HepG2 (cell line): ENCODE measurements around the gene ADAM10. TPM values are rescaled to one million over a fixed set of nuclear protein-coding genes. Genes with fewer than 3 reads are reported as not detected.

Source experiments
- ARNT ChIP-seq: fragments of 450-650 bp; IDR thresholded peaks from 2 replicates; pipeline ENCODE4 v1.6.1; 2017
- FOXA1 ChIP-seq, 2 experiments: fragments of 450-650 bp in 1 of 2; sonication (generic) in 1 of 2; formaldehyde crosslinking in 1 of 2; IDR thresholded peaks; 2 replicates each; pipeline versions ENCODE4 v1.4.0 to v1.6.1; 2016 to 2020; ENCODE audit warnings: missing genetic modification reagents in 1 of 2
- HNRNPK ChIP-seq: fragments of 200-400 bp; formaldehyde crosslinking; IDR thresholded peaks from 2 replicates; pipeline ENCODE4 v1.6.1; 2018; ENCODE audit warnings: low read length, low read depth, moderate library complexity, mild to moderate bottlenecking; ENCODE audit not compliant: poor library complexity, severe bottlenecking
- HOMEZ ChIP-seq: IDR thresholded peaks from 2 replicates; pipeline ENCODE4 v1.6.1; 2016; ENCODE audit warnings: low read depth
- IKZF4 ChIP-seq: sonication (generic); formaldehyde crosslinking; IDR thresholded peaks from 2 replicates; pipeline ENCODE4 v1.5.1; 2020; ENCODE audit warnings: borderline replicate concordance, mild to moderate bottlenecking, low read depth, missing genetic modification reagents; ENCODE audit errors: not compliant biosample characterization
- NAIF1 ChIP-seq: sonication (generic); formaldehyde crosslinking; IDR thresholded peaks from 2 replicates; pipeline ENCODE4 v1.5.0; 2020; ENCODE audit warnings: mild to moderate bottlenecking, missing genetic modification reagents, borderline replicate concordance
- RAD21 ChIP-seq: fragments of 450-650 bp; formaldehyde crosslinking; IDR thresholded peaks from 2 replicates; pipeline ENCODE4 v1.5.0; 2020; ENCODE audit warnings: mild to moderate bottlenecking
- RFX1 ChIP-seq: fragments of 450-650 bp; IDR thresholded peaks from 2 replicates; pipeline ENCODE4 v1.6.1; 2017
- SNAI1 ChIP-seq: sonication (generic); formaldehyde crosslinking; IDR thresholded peaks from 2 replicates; pipeline ENCODE4 v1.5.0; 2020; ENCODE audit warnings: mild to moderate bottlenecking, missing genetic modification reagents, borderline replicate concordance
- TBX2 ChIP-seq: sonication (generic); formaldehyde crosslinking; IDR thresholded peaks from 2 replicates; pipeline ENCODE4 v1.5.0; 2020; ENCODE audit warnings: missing genetic modification reagents, mild to moderate bottlenecking, borderline replicate concordance
- TBX3 ChIP-seq: fragments of 450-650 bp; IDR thresholded peaks from 2 replicates; pipeline ENCODE4 v1.6.1; 2017; ENCODE audit warnings: antibody characterized with exemption, mild to moderate bottlenecking, inconsistent platforms, borderline replicate concordance
- THAP11 ChIP-seq: IDR thresholded peaks from 2 replicates; pipeline ENCODE4 v1.6.1; 2016; ENCODE audit warnings: missing biosample characterization, missing genetic modification reagents
- ZBTB38 ChIP-seq: sonication (generic); formaldehyde crosslinking; IDR thresholded peaks from 2 replicates; pipeline ENCODE4 v1.5.1; 2020; ENCODE audit warnings: mild to moderate bottlenecking, missing genetic modification reagents
- ZFP37 ChIP-seq: sonication (generic); formaldehyde crosslinking; IDR thresholded peaks from 2 replicates; pipeline ENCODE4 v1.4.0; 2020; ENCODE audit warnings: missing genetic modification reagents, borderline replicate concordance
- ZNF205 ChIP-seq: IDR thresholded peaks from 2 replicates; pipeline ENCODE4 v1.6.1; 2018; ENCODE audit warnings: missing biosample characterization, missing genetic modification reagents
- ZNF207 ChIP-seq: fragments of 450-650 bp; IDR thresholded peaks from 2 replicates; pipeline ENCODE4 v1.6.1; 2016; ENCODE audit warnings: antibody characterized with exemption, borderline replicate concordance
- ZNF34 ChIP-seq: sonication (generic); formaldehyde crosslinking; IDR thresholded peaks from 2 replicates; pipeline ENCODE4 v1.4.0; 2020; ENCODE audit warnings: mild to moderate bottlenecking, missing genetic modification reagents, borderline replicate concordance
- ZNF414 ChIP-seq: sonication (generic); formaldehyde crosslinking; IDR thresholded peaks from 2 replicates; pipeline ENCODE4 v1.5.0; 2020; ENCODE audit warnings: missing genetic modification reagents
- ZNF605 ChIP-seq: sonication (generic); formaldehyde crosslinking; IDR thresholded peaks from 2 replicates; pipeline ENCODE4 v1.8.0; 2022; ENCODE audit warnings: mild to moderate bottlenecking, missing genetic modification reagents
- ZNF7 ChIP-seq: IDR thresholded peaks from 2 replicates; pipeline ENCODE4 v1.6.1; 2016; ENCODE audit warnings: missing biosample characterization, missing genetic modification reagents
- ZNF747 ChIP-seq: sonication (generic); formaldehyde crosslinking; IDR thresholded peaks from 2 replicates; pipeline ENCODE4 v1.8.1; 2023; ENCODE audit warnings: missing genetic modification reagents, mild to moderate bottlenecking, borderline replicate concordance
- ZNF766 ChIP-seq: sonication (generic); formaldehyde crosslinking; IDR thresholded peaks from 2 replicates; pipeline ENCODE4 v1.5.0; 2020; ENCODE audit warnings: missing genetic modification reagents, borderline replicate concordance
- polyA plus RNA-seq, 8 experiments: library from polyadenylated mRNA; depleted of rRNA in 3 of 8; stranded (reverse) in 7 of 8; unstranded in 1 of 8; fragments of >200 nt; fragmentation: Illumina TruSeq in 4 of 8; extraction: Trizol in 4 of 8; gene quantifications; 2 replicates each; pipeline versions ENCODE4 v1.2.1 to v1.2.3, GENCODE V29; 2011 to 2016; ENCODE audit warnings: low read depth in 4 of 8, missing spikeins in 1 of 8, mixed read lengths in 1 of 8; ENCODE audit not compliant: insufficient read depth in 1 of 8
- total RNA-seq, 5 experiments: library from RNA; depleted of rRNA; stranded (reverse); fragments of >200 nt; fragmentation: Illumina TruSeq; extraction: Trizol; gene quantifications; 2 replicates each; pipeline ENCODE4 v1.2.3, GENCODE V29; 2016; ENCODE audit warnings: low read depth in 1 of 5
- TF ChIP-seq, protein P1 (sequence below): sonication (generic); formaldehyde crosslinking; IDR thresholded peaks from 2 replicates; pipeline ENCODE4 v1.8.0; 2022; ENCODE audit warnings: missing genetic modification reagents, low read depth, mild to moderate bottlenecking, borderline replicate concordance
- TF ChIP-seq, protein P2 (sequence below): sonication (generic); formaldehyde crosslinking; IDR thresholded peaks from 2 replicates; pipeline ENCODE4 v1.4.0; 2020; ENCODE audit warnings: missing genetic modification reagents
- TF ChIP-seq, protein P3 (sequence below): sonication (generic); formaldehyde crosslinking; IDR thresholded peaks from 2 replicates; pipeline ENCODE4 v1.8.0; 2022; ENCODE audit warnings: low read depth, missing genetic modification reagents

ADAM10 gene
- total and polyA plus RNA-seq, 2 of the 13 experiments (the other 11 are each of a cell fraction or from before 2014, with no cell fraction given): 92.7 to 125 TPM

GRCh38 chr15:58793862-58794261, 44.4 kb upstream of the ADAM10 start (continued):
- TF ChIP-seq TBX2 (CRISPR knock-in tag) (no peak), HNRNPK (no peak), NAIF1 (CRISPR knock-in tag) (no peak), ZNF605 (CRISPR knock-in tag) (no peak), ARNT (no peak), THAP11 (no peak), TBX3 (no peak), ZNF7 (CRISPR knock-in tag) (no peak), FOXA1 (IDR thresholded peaks at IDR 0.05) (no peak), FOXA1 (CRISPR knock-in tag; IDR thresholded peaks at IDR 0.05) (0 out of 2 replicates have a peak, but pooled peaks have one; percentile 15), ZNF766 (CRISPR knock-in tag) (no peak), SNAI1 (CRISPR knock-in tag) (no peak), HOMEZ (peak; percentile 56; the same call in 1 of the 2 replicates), ZNF34 (CRISPR knock-in tag) (no peak), IKZF4 (CRISPR knock-in tag) (no peak), ZNF747 (no peak), RAD21 (CRISPR knock-in tag) (no peak), RFX1 (no peak), ZBTB38 (0 out of 2 replicates have a peak, but pooled peaks have one; percentile 16), ZNF205 (CRISPR knock-in tag) (no peak), ZNF414 (no peak), ZNF207 (no peak), ZFP37 (no peak)
- TF ChIP-seq, protein P1, sequence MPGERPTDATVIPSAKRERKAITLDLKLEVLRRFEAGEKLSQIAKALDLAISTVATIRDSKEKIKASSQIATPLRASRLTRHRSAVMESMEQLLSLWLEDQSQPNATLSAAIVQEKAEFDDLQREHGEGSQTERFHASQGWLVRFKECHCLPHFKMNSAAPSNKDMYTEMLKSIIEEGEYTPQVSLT: no peak
- TF ChIP-seq, protein P2, sequence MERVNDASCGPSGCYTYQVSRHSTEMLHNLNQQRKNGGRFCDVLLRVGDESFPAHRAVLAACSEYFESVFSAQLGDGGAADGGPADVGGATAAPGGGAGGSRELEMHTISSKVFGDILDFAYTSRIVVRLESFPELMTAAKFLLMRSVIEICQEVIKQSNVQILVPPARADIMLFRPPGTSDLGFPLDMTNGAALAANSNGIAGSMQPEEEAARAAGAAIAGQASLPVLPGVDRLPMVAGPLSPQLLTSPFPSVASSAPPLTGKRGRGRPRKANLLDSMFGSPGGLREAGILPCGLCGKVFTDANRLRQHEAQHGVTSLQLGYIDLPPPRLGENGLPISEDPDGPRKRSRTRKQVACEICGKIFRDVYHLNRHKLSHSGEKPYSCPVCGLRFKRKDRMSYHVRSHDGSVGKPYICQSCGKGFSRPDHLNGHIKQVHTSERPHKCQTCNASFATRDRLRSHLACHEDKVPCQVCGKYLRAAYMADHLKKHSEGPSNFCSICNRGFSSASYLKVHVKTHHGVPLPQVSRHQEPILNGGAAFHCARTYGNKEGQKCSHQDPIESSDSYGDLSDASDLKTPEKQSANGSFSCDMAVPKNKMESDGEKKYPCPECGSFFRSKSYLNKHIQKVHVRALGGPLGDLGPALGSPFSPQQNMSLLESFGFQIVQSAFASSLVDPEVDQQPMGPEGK (CRISPR knock-in tag): 0 out of 2 replicates have a peak, but pooled peaks have one; percentile 20
- TF ChIP-seq, protein P3, sequence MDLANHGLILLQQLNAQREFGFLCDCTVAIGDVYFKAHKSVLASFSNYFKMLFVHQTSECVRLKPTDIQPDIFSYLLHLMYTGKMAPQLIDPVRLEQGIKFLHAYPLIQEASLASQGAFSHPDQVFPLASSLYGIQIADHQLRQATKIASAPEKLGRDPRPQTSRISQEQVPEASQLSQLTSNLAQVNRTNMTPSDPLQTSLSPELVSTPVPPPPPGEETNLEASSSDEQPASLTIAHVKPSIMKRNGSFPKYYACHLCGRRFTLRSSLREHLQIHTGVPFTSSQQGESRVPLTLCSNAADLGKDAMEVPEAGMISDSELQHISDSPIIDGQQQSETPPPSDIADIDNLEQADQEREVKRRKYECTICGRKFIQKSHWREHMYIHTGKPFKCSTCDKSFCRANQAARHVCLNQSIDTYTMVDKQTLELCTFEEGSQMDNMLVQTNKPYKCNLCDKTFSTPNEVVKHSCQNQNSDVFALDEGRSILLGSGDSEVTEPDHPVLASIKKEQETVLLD (CRISPR knock-in tag): no peak
